HG03108 (cell line): ENCODE measurements around the gene PACS1.

Experiments
- ATAC-seq: cut with Tn5 transposase; IDR thresholded peaks from one replicate; pipeline ENCODE4 v1.9.1; 2021; ENCODE audit warnings: moderate library complexity; ENCODE audit not compliant: unreplicated experiment

PACS1 gene

DNA sequence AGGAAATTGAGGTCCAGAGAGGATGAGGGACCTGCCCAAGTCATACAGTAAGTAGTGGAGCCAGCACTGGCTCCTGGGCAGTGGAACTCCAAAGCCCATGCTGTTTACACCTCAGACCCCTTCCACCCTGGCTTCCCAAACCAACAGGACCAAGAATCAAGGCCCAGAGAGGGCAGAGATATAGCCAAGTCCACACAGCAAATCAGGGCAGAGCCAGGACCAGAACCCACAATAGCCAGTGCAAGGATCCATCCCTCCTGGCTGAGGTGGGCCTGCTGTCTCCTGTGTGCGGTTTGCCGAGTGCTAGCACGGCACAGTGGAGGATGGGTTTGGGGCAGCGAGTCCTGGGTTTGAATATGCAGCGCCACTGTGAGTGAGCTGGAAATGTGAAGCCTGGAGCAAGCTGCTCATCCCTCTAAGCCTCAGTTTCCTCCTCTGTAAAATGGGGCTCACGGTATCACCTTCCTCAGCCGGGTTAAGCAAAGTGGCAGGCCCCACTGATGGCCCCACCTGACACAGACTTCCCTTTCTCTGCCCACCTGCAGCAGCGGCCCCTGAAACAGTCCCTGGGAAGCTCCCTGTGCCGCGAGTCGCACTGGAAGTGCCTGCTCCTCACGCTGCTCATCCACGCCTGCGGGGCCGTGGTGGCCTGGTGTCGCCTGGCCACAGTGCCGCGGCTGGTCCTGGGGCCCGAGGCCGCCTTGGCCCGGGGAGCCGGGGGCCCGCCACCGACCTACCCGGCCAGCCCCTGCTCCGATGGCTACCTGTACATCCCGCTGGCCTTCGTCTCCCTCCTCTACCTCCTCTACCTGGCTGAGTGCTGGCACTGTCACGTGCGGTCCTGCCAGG, 223.9 kb downstream of the PACS1 start:
- no peak for ATAC-seq
